Endothelial cell (in vitro differentiated cells): ENCODE results near the gene GAB1. TPM values are rescaled to one million over a fixed set of nuclear protein-coding genes. Genes with fewer than 3 reads are reported as not detected.

Source experiments
- DNase-seq: peaks from one replicate; pipeline ENCODE4 v3.0.0; 2021; ENCODE audit warnings: low spot score
- H3K27ac Mint-ChIP-seq: one replicate; pipeline ENCODE4 v1.8.0; 2021; ENCODE audit warnings: mixed read lengths, inconsistent platforms; ENCODE audit not compliant: unreplicated experiment
- H3K27me3 Mint-ChIP-seq: one replicate; pipeline ENCODE4 v1.8.0; 2021; ENCODE audit warnings: mild to moderate bottlenecking, moderate library complexity, mixed read lengths, inconsistent platforms; ENCODE audit not compliant: unreplicated experiment
- H3K36me3 Mint-ChIP-seq: one replicate; pipeline ENCODE4 v1.8.0; 2021; ENCODE audit warnings: mild to moderate bottlenecking, low read depth, mixed read lengths, inconsistent platforms; ENCODE audit not compliant: unreplicated experiment
- H3K4me1 Mint-ChIP-seq: one replicate; pipeline ENCODE4 v1.8.0; 2021; ENCODE audit warnings: mild to moderate bottlenecking, mixed read lengths, inconsistent platforms; ENCODE audit not compliant: unreplicated experiment
- H3K4me3 Mint-ChIP-seq: one replicate; pipeline ENCODE4 v1.8.0; 2021; ENCODE audit warnings: mild to moderate bottlenecking, mixed read lengths, inconsistent platforms; ENCODE audit not compliant: unreplicated experiment
- H3K9me3 Mint-ChIP-seq: one replicate; pipeline ENCODE4 v1.8.0; 2021; ENCODE audit warnings: mixed read lengths, inconsistent platforms; ENCODE audit not compliant: unreplicated experiment
- total RNA-seq: library from RNA; stranded (reverse); fragmentation: NEBNext Ultra II Directional; extraction: Animal tissue kit (Norgen Biotek cat#: 25700); gene quantifications from one replicate; pipeline ENCODE4 v1.2.1, GENCODE V29; 2021; ENCODE audit not compliant: unreplicated experiment
- TF ChIP-seq, protein P1 (sequence below): fragments of 200-600 bp; sonication (generic); IDR thresholded peaks from one replicate; pipeline ENCODE4 v1.5.0; 2021; ENCODE audit warnings: antibody characterized with exemption; ENCODE audit not compliant: unreplicated experiment

GAB1 gene
- total RNA-seq, 1 donor from 2014 or later = 51.8 TPM

DNA sequence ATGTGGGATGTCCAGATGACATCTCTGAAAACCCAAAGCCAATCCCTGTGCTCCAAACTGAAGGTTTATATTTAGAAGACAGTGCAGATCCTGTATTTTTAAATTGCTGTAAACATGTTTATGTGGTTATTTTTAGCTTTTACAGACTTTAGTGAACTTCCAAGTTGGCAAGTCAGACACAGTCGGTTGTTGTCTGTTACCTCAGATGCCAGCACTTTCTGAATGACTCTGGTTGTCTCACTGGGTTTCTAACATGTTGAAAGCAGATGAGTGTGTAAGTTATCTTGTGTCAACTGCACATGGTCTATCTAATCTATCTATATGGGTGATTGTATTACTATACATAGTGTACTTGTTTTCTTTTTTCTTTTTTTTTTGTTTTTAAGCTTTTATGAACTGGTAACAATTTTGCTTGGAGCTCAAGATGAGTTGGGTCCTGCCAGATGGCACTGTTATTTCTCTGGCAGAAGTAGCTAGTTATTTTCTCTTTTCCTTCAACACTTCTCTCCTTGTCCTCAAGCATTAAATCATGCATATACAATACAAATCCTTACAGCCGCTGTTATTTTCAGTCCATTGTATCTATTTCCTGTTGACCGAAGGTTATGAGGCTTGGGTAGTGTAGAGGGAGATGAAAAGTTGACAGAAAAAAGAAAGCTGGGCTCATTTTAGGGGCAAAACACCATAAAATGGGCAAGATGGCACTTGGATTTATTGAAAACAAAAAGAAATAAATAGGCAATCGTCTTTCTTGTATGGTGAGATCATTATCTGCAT lies 66.3 kb downstream of the GAB1 start:
- H3K27me3 Mint-ChIP-seq = peaks cover 3% of the 10 kb centered on the region
- H3K4me3 Mint-ChIP-seq = no peak overlapping the region
- peaks cover 60% of the 10 kb centered on the region for H3K4me1 Mint-ChIP-seq
- peaks cover 3% of the 10 kb centered on the region for H3K36me3 Mint-ChIP-seq
- no peaks in the 10 kb centered on the region for H3K9me3 Mint-ChIP-seq
- no peak for DNase-seq
- H3K27ac Mint-ChIP-seq = peak overlapping the region; percentile 50
- TF ChIP-seq, protein P1, sequence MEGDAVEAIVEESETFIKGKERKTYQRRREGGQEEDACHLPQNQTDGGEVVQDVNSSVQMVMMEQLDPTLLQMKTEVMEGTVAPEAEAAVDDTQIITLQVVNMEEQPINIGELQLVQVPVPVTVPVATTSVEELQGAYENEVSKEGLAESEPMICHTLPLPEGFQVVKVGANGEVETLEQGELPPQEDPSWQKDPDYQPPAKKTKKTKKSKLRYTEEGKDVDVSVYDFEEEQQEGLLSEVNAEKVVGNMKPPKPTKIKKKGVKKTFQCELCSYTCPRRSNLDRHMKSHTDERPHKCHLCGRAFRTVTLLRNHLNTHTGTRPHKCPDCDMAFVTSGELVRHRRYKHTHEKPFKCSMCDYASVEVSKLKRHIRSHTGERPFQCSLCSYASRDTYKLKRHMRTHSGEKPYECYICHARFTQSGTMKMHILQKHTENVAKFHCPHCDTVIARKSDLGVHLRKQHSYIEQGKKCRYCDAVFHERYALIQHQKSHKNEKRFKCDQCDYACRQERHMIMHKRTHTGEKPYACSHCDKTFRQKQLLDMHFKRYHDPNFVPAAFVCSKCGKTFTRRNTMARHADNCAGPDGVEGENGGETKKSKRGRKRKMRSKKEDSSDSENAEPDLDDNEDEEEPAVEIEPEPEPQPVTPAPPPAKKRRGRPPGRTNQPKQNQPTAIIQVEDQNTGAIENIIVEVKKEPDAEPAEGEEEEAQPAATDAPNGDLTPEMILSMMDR = no peak

GRCh38 chr4:143403553-143403820 lies 66.8 kb downstream of the GAB1 start:
- peaks cover 59% of the 10 kb centered on the region for H3K4me1 Mint-ChIP-seq
- H3K4me3 Mint-ChIP-seq = no peak overlapping the region
- peaks cover 3% of the 10 kb centered on the region for H3K36me3 Mint-ChIP-seq
- H3K27ac Mint-ChIP-seq = peak overlapping the region; percentile 16
- H3K9me3 Mint-ChIP-seq = no peaks in the 10 kb centered on the region
- no peak for DNase-seq
- TF ChIP-seq, protein P1 = no peak
- peaks cover 3% of the 10 kb centered on the region for H3K27me3 Mint-ChIP-seq

GRCh38 chr4:143404555-143404954 lies 67.9 kb downstream of the GAB1 start:
- peaks cover 3% of the 10 kb centered on the region for H3K27me3 Mint-ChIP-seq

GRCh38 chr4:143405075-143405730 lies 68.5 kb downstream of the GAB1 start:
- H3K4me1 Mint-ChIP-seq = peaks cover 67% of the 10 kb centered on the region

More at GRCh38 chr4:143404555-143404954, 67.9 kb downstream of the GAB1 start:
- Mint-ChIP-seq H3K4me1 (peaks cover 65% of the 10 kb centered on the region), H3K4me3 (no peak overlapping the region), H3K9me3 (no peaks in the 10 kb centered on the region), H3K36me3 (peaks cover 3% of the 10 kb centered on the region), H3K27ac (no peak overlapping the region)
- DNase-seq = no peak
- TF ChIP-seq, protein P1 = no peak

More at GRCh38 chr4:143405075-143405730, 68.5 kb downstream of the GAB1 start:
- Mint-ChIP-seq H3K36me3 (peaks cover 3% of the 10 kb centered on the region), H3K9me3 (no peaks in the 10 kb centered on the region), H3K4me3 (no peak overlapping the region), H3K27me3 (peaks cover 4% of the 10 kb centered on the region), H3K27ac (peak overlapping the region; percentile 43)
- DNase-seq = no peak
- TF ChIP-seq, protein P1 = no peak
